Stimulated activated CD4-positive, alpha-beta T cell treated with anti-CD3 and anti-CD28 coated beads, Interleukin-4, amount 100 ng/mL, for 4 hours (primary cell): ENCODE data around the gene SYCP1.
"Not testable (repeated sequence)": the region's sequence is repeated elsewhere in the genome, so short reads cannot be mapped to it uniquely, and the experiment has no call there.

Experiments
- DNase-seq, 2 experiments: peaks; one replicate each; pipeline ENCODE4 v3.0.0-alpha.2; 2020

The SYCP1 gene

GRCh38 chr1:114854693-114855320 lies at the start of gene SYCP1:
Gene SYCP1 (plus strand): TSS chr1:114854863. CDS start chr1:114855465, 602 bp downstream.
- DNase-seq: no peak

DNA sequence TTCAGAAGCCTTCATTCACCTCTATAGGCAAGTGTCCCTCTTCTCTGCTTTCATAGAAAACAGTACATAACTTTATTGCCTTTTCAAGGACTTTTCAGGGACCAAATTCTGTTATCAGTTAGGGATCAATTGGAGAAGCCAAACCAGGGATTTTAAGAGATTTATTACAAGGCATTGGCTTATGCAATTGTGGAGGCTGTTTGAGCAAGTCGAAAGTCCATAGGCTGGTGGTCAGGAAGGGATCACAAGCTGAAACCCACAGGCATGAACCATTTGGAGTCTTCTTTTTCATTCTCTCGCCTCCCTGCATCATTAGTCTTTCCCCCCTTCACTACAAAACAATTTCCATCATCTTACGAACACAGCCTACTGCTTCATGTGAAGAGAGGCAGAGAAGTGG lies 34.8 kb upstream of the SYCP1 start:
- DNase-seq: no peak

GRCh38 chr1:114820392-114820791 lies 34.3 kb upstream of the SYCP1 start:
- no peak for DNase-seq

DNA sequence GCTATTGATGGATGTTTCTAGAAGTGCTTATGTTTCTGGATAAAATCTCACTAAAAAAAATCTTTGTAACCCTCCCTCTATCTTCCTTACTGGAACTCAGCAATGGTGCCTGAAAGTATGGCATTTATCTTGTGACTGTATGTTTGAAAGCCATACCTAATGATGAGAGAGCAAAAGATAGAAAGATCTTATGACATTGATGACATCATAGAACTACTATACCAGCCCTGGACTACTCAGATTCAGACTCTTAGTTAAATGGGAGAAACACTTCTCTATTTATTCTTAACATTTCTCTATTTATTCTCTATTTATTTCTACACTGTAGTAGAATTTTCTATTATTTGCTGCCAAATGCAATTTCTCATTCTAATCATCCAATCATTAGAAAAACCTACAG lies 32.7 kb upstream of the SYCP1 start:
- no peak for DNase-seq

DNA sequence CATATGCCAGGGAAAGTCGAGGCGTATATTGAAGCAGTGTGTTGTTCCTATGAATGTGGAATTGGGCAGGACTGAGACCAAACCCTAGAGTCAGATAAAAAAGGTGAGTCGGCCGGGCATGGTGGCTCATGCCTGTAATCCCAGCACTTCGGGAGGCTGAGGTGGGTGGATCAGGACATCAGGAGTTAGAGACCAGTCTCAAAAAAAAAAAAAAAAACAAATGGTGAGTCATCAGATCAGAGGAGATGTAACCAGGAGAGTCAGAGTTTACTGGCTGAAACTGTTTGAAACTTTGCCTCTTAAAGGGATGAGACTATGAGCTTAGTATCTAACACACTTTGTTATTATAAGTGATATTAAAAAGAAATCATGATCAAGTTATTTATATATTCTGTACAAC lies 26.4 kb upstream of the SYCP1 start:
- DNase-seq: no peak

- not testable (repeated sequence) for DNase-seq
Measured at GRCh38 chr1:114830075-114830474, 24.6 kb upstream of the SYCP1 start.

DNA sequence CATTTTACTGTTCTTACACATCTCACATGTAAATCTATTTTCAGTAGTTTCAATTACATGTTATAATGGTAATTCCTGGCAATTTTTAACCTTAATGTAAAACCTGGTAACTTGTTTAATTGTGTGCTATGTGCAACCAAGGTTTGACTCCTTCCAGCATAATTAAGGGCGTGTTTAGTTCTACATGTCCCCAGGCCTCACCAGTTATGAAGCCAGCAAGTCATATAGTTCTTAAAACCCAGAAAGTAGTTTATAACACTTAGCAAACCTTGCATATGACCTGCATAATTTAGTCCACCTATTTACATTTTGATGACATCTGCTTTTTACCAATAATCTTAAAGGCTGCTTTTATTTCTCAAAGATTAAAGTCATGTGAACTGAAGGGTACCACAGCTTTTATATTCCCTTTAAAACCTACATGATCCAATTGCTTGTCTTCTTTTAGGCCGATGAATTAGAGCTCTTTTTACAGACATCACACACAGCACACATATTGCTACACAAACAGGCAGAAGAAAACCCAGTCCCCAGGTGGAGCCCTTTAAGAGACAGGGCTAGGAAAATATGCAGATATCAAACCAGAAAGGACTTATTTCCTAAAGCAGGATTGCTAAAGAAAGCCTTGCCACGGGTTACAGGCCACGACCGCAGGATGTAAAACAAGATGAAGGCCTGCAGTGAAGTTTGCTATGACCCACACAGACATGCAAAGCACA lies 23.2 kb upstream of the SYCP1 start:
- no peak for DNase-seq

DNA sequence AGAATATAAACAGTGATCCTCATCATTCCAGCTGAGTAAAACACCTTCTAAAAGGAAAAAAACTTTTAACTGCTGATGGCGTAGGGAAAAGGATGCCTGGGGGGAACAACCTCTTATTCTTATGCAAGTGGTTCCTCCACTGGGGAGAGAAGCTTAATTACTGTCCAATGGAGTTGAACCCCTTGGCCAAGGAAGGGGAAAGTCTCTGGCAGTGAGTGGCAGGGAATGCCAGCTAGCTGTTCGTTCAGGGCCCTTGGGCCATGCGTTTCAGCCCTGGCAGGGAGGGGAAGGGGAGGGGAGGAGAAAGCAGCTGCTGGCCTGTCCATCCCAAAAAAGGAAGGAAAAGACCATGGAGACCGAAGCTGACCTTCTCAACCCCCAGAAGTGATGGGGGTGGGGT lies 22.6 kb upstream of the SYCP1 start:
- no peak for DNase-seq

- no peak for DNase-seq
Measured at GRCh38 chr1:114833421-114833820, 21.2 kb upstream of the SYCP1 start.

DNA sequence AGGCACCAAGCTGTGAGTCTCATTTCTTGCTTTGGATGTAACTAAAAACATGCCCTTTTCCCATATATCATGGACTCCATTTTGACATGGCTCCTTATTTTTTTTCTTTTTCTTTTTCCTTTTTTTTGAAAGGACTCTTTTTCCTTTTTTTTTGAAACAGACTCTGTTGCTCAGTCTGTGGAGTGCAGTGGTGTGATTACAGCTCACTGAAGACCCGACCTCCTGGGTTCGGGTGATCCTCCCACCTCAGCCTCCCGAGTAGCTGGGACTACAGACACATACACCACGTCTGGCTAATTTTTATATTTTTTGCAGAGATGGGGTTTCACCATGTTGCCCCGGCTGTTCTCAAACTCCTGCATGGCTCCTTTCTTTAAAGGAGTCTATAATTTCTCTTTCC lies 10.4 kb upstream of the SYCP1 start:
- no peak for DNase-seq

GRCh38 chr1:114853584-114853983 lies 1.1 kb upstream of the SYCP1 start:
- no peak for DNase-seq

DNA sequence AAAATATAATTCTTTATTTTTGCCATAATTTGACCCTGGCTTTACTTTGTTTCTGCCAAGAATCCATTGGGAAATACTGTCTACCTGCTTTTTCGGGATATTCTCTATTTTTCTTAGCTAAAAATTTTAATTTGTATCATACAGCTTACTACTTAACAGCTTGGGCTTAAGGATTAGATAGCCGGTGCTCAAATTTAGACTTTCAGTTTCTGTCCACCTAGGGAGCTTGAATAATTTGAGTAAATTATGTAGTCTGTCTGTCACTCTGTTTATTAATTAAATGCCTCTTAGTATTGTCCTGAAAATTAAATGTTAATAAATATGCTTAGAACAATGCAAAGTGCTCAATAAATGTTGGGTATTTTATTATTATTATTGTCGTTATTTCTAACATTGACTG lies 6.7 kb downstream of the SYCP1 start:
- no peak for DNase-seq

DNA sequence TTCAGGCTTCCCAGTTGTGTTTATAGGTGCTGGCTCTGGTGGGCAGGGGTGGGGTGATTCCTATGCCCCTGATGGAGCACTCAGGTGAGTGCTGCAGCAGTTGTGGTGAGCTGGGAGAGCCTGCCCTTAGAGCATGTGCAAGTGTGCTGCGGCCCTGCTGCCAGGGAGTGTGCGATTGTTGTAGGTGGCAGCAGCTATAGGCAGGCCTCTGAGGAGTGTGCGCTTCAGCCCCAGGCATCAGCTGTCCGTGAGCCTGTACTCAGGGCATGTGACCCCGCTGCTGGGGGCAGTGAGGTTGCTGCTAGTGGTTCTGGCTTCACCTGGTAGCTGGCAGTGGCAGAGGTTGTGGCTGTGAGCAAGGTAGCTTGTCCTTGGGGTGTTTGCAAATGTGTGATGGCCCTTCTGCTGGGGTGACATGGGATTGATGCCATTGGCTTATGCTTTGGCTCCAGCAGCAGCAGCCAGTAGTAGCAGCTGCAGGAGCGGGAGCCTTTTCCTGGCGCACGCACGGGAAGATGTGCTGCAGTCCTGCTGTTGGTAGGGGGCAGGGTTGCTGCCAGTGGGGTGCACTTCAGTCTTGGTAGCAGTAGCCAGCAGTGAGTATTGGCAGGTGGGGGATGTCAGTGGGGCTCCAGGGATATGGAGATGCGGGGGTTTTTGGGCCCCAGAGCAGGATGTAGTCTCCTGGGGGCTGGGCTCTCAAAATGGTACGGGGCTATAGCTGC lies 37.7 kb downstream of the SYCP1 start:
- no peak for DNase-seq

DNA sequence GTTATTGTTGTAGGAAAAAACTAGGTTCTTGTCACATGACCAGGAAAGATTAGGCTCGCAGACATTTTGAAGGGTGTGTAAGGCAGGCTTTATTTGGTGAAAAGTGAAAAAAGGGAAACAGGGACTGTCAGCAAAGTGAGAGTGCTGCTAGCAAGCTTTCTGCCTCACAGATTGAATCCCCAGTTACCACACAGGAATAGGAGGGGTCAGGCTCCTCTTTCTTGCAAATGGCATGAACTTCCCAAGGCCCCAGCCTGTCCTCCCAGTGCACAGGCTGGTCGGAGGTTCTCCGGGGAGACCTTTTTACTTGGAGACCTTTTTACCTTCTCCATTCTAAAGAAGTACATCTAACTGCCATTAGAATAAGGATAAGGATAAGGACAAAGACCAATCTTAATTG lies 42.1 kb downstream of the SYCP1 start:
- no peak for DNase-seq

GRCh38 chr1:114901814-114902213 lies 47.2 kb downstream of the SYCP1 start:
- no peak for DNase-seq

DNA sequence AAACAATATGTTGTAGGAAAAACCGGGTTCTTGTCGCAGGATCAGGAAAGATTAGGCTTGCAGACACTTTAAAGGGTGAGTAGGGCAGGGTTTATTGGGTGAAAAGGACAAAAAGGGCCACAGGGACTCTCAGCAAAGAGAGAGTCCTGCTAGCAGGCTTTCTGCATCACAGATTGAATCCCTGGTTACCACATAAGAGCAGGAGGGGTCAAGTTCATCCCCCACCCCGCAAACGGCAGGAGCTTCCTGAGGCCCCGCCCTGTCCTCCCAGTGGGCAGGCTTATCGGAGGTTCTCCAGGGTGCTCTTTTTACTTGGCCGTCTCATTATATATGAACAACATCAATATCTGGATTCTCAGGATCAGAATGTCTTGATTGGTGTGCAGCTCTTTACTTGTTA lies 47.7 kb downstream of the SYCP1 start:
- no peak for DNase-seq

DNA sequence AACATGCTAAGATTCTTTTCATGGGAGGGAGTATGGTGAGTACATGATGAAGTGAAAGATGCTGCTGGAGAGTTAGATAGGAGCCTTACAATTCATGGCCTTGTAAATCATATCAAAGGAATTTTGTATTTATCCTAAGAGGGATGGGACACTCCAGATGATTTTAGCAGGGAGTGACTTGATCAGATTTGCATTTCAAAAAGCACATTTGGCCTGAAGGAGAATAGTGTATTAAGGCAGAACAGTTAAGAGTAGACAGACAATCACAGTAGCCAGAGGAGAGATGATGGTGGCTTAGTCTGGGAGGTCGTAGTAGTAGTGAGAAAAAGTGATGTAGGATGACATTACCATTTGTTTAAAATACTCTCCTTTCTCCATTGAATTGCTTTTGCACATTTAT lies 48.8 kb downstream of the SYCP1 start:
- DNase-seq: no peak

DNA sequence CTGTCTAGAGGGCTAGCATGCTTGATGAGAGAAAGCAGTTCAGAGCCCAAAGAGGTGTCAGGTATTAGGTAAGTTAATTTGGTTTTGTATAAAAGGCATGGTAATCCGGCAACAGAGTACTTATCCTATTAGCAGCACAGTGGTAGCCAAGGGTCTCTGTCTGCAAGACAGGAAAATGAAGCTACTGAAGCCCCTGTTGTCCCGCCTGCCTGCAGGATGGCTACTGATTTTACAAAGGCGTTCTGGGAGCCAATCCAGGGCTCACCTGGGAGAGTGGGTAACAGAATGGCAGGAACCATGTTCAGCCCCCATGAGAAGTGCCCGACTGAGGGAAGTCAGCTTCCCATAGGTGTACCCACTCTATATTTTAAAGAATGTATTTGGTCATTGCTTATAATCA lies 61.1 kb downstream of the SYCP1 start:
- DNase-seq: not testable (repeated sequence)

GRCh38 chr1:114926607-114927006 lies 71.9 kb downstream of the SYCP1 start:
- no peak for DNase-seq

- DNase-seq: no peak
Measured at GRCh38 chr1:114927401-114927800, 72.7 kb downstream of the SYCP1 start.

DNA sequence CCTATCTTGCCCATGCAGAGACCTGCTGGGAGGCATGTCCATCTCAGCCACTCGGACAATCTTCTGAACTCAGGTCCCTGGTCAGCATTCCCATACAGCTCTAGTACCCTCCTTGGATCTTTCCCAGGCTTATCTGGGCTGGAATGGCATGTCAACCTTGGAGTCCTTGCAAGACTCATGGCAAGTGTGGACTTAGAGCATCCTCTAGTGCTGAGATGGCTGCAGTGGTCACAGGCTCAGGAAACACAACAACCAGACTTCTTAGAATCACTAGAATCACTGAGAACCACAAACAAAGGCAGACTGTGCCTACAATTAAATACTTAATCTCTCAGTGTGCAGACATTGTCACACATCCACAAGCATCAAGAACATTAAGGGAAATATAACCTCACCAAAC lies 101.9 kb downstream of the SYCP1 start:
- no peak for DNase-seq

GRCh38 chr1:114959423-114959822 lies 104.8 kb downstream of the SYCP1 start:
- no peak for DNase-seq

DNA sequence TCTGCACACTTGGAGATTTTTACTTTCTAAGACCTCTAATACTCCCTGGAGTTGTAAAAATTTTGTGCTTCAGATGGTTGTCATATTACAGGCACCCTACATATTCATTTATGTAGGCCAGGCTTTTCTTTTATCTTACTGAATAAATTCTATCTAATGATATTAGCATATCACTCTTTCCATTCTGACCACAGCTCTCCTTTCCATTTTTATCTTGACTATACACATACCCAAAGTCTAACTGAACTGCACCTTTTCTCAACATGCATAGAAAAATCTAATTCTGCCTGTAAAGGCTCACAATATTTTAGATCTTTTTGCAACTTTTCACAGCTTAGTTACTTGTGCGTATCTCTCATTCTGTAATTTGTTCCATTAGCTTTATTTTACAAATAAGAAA lies 122.2 kb downstream of the SYCP1 start:
- no peak for DNase-seq

DNA sequence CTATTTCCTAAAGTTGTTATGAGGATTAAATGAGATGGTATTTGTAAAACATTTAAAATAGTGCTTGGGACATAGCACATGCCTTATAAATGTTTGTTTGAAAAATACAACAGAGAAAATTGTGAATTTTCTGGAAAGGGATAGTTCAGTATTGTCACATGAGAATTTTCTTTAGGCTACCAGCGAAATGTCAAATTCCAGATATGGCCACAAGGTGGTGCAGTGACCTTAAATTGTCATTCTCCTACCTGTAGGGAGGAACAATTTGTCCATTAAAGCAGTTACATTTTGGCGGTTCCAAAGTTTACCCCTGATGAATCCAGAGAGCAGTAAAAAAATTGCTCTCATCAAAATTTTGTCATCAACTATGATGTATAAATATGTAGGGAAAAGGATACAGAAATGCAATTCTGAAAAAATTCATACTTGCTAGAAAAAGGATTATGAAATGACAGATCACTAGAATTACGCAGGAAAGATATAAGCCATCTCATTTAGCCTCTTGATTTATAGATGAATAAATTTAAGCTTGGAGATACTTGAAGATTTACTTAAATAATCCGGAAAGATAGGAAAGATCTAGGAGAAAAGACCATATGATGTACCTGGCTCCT lies 124.7 kb downstream of the SYCP1 start:
- peak; percentile 49 to 58 for DNase-seq
